IMR-90 (cell line): Measurements from ENCODE around the gene VMO1. TPM values are rescaled to one million over a fixed set of nuclear protein-coding genes. Genes with fewer than 3 reads are reported as not detected.

Experiments
- ATAC-seq: fragments of 200-7000 bp; cut with Tn5 transposase; 2 replicates; pipeline ENCODE4 v1.9.1; 2020; ENCODE audit warnings: low read depth, mild to moderate bottlenecking, moderate library complexity
- BruUV-seq: library from RNA; stranded (reverse); fragments of 400-500 nt; replicated peaks from 2 replicates; lab custom pipeline; 2021; lab: Mats Ljungman, UMichigan
- CTCF ChIA-PET: fragments of 300-600 bp; formaldehyde crosslinking; extraction: SDS; loops from one replicate; lab custom pipeline; 2021; ENCODE audit warnings: antibody characterized with exemption; lab: Yijun Ruan, JAX
- POLR2A ChIA-PET: fragments of 300-600 bp; sonication (Branson Sonifier 250); formaldehyde crosslinking; loops from one replicate; lab custom pipeline; 2022; ENCODE audit warnings: antibody characterized with exemption; ENCODE audit not compliant: unreplicated experiment; lab: Charles Lee
- DNase-seq: peaks from one replicate; pipeline ENCODE4 v3.0.0; 2013
- H2AFZ ChIP-seq: replicated peaks from 2 replicates; pipeline ENCODE3; 2013; ENCODE audit warnings: low read length, mild to moderate bottlenecking; ENCODE audit not compliant: poor library complexity
- H2AK5ac ChIP-seq: 2 replicates; pipeline ENCODE4 v1.6.1; 2013; ENCODE audit warnings: low read depth, low read length, inconsistent platforms
- H2AK9ac ChIP-seq: replicated peaks from 2 replicates; pipeline ENCODE3; 2013; ENCODE audit warnings: mild to moderate bottlenecking, low read depth, low read length, moderate library complexity; ENCODE audit not compliant: poor library complexity
- H2BK120ac ChIP-seq: 2 replicates; pipeline ENCODE4 v1.6.1; 2013; ENCODE audit warnings: low read depth, low read length, inconsistent platforms
- H2BK15ac ChIP-seq: 3 replicates; pipeline ENCODE4 v1.6.1; 2013; ENCODE audit warnings: low read depth, low read length, inconsistent platforms
- H2BK20ac ChIP-seq: 2 replicates; pipeline ENCODE4 v1.6.1; 2013; ENCODE audit warnings: low read depth, mild to moderate bottlenecking, inconsistent platforms, low read length, moderate library complexity
- H2BK5ac ChIP-seq: 2 replicates; pipeline ENCODE4 v1.6.1; 2013; ENCODE audit warnings: mild to moderate bottlenecking, low read depth, low read length, inconsistent platforms; ENCODE audit not compliant: poor library complexity, severe bottlenecking
- H3K14ac ChIP-seq: replicated peaks from 2 replicates; pipeline ENCODE4 v1.6.1; 2013; ENCODE audit warnings: low read depth, low read length, inconsistent platforms
- H3K18ac ChIP-seq: 2 replicates; pipeline ENCODE4 v1.6.1; 2013; ENCODE audit warnings: low read depth, low read length, control low read depth
- H3K23ac ChIP-seq: 2 replicates; pipeline ENCODE4 v1.6.1; 2013; ENCODE audit warnings: low read depth, low read length, inconsistent platforms
- H3K27ac ChIP-seq: 2 replicates; pipeline ENCODE4 v1.5.1; 2013; ENCODE audit warnings: mild to moderate bottlenecking, control low read depth, low read length; ENCODE audit not compliant: insufficient read depth
- H3K27me3 ChIP-seq: 2 replicates; pipeline ENCODE4 v1.6.1; 2013; ENCODE audit warnings: low read length; ENCODE audit not compliant: control insufficient read depth, insufficient read depth
- H3K36me3 ChIP-seq: 2 replicates; pipeline ENCODE4 v1.6.1; 2013; ENCODE audit warnings: low read length, mixed read lengths; ENCODE audit not compliant: control insufficient read depth, insufficient read depth
- H3K4ac ChIP-seq: 2 replicates; pipeline ENCODE4 v1.6.1; 2013; ENCODE audit warnings: low read depth, low read length, inconsistent platforms
- H3K4me1 ChIP-seq: 2 replicates; pipeline ENCODE4 v1.6.1; 2013; ENCODE audit warnings: low read length, mixed read lengths; ENCODE audit not compliant: control insufficient read depth, insufficient read depth
- H3K4me2 ChIP-seq: 2 replicates; pipeline ENCODE4 v1.6.1; 2013; ENCODE audit warnings: low read depth, mild to moderate bottlenecking, control low read depth, low read length, moderate library complexity
- H3K4me3 ChIP-seq: 2 replicates; pipeline ENCODE4 v1.5.1; 2013; ENCODE audit warnings: low read depth, mild to moderate bottlenecking, control low read depth, low read length, moderate library complexity; ENCODE audit not compliant: insufficient read depth
- H3K56ac ChIP-seq: 2 replicates; pipeline ENCODE4 v1.6.1; 2013; ENCODE audit warnings: low read length, inconsistent platforms; ENCODE audit not compliant: insufficient read depth; ENCODE audit errors: extremely low read depth
- H3K79me1 ChIP-seq, 2 experiments: 2 replicates each; pipeline ENCODE4 v1.6.1; 2013; ENCODE audit warnings: low read length in 2 of 2, inconsistent platforms in 1 of 2, low read depth in 1 of 2
- H3K9ac ChIP-seq: 2 replicates; pipeline ENCODE4 v1.6.1; 2013; ENCODE audit warnings: low read depth, low read length, control low read depth
- H3K9me1 ChIP-seq: 2 replicates; pipeline ENCODE4 v1.6.1; 2013; ENCODE audit warnings: low read length, inconsistent platforms; ENCODE audit not compliant: insufficient read depth
- H3K9me3 ChIP-seq: 2 replicates; pipeline ENCODE4 v1.6.1; 2013; ENCODE audit warnings: low read length; ENCODE audit not compliant: control insufficient read depth, insufficient read depth
- H4K20me1 ChIP-seq: 2 replicates; pipeline ENCODE4 v1.6.1; 2013; ENCODE audit warnings: low read length, inconsistent platforms; ENCODE audit not compliant: insufficient read depth
- H4K5ac ChIP-seq: 2 replicates; pipeline ENCODE4 v1.6.1; 2013; ENCODE audit warnings: mild to moderate bottlenecking, low read depth, low read length, control low read depth
- H4K8ac ChIP-seq, 2 experiments: 2 replicates each; pipeline ENCODE4 v1.6.1; 2013; ENCODE audit warnings: low read depth in 2 of 2, low read length in 2 of 2, control low read depth in 1 of 2, inconsistent platforms in 1 of 2
- H4K91ac ChIP-seq: 2 replicates; pipeline ENCODE4 v1.6.1; 2013; ENCODE audit warnings: low read depth, low read length, inconsistent platforms; ENCODE audit not compliant: insufficient read depth
- BHLHE40 ChIP-seq: fragments of 150-350 bp; IDR thresholded peaks from 2 replicates; pipeline ENCODE4 v1.6.1; 2016; ENCODE audit warnings: mild to moderate bottlenecking, low read depth, low read length
- CEBPB ChIP-seq: IDR thresholded peaks from 2 replicates; pipeline ENCODE4 v1.6.1; 2012; ENCODE audit warnings: low read depth, low read length, improper control_type of control experiment
- CHD1 ChIP-seq: IDR thresholded peaks from 2 replicates; pipeline ENCODE4 v1.6.1; 2012; ENCODE audit warnings: low read depth, low read length, improper control_type of control experiment
- FOS ChIP-seq: fragments of 150-350 bp; IDR thresholded peaks from 2 replicates; pipeline ENCODE4 v1.6.1; 2016; ENCODE audit warnings: low read depth, low read length
- MAFK ChIP-seq: IDR thresholded peaks from 2 replicates; pipeline ENCODE4 v1.6.1; 2012; ENCODE audit warnings: low read depth, low read length, improper control_type of control experiment
- MAZ ChIP-seq: IDR thresholded peaks from 2 replicates; pipeline ENCODE4 v1.6.1; 2012; ENCODE audit warnings: low read depth, mild to moderate bottlenecking, low read length, improper control_type of control experiment, moderate library complexity, borderline replicate concordance
- POLR2A ChIP-seq: IDR thresholded peaks from 2 replicates; pipeline ENCODE4 v1.6.1; 2012; ENCODE audit warnings: mild to moderate bottlenecking, low read depth, low read length
- RFX5 ChIP-seq: IDR thresholded peaks from 2 replicates; pipeline ENCODE4 v1.8.0; 2012; ENCODE audit warnings: low read depth, mild to moderate bottlenecking, low read length, moderate library complexity
- SMC3 ChIP-seq: fragments of 150-350 bp; IDR thresholded peaks from 2 replicates; pipeline ENCODE4 v1.6.1; 2016; ENCODE audit warnings: low read depth, mild to moderate bottlenecking, antibody characterized with exemption, low read length, moderate library complexity
- WGBS, 2 experiments: methylation state at CpG; one replicate each; pipeline versions ENCODE4 v1.1.5 to v1.1.7; 2013; ENCODE audit warnings: missing lambda C conversion rate in 2 of 2; ENCODE audit not compliant: insufficient read length in 1 of 2; ENCODE audit errors: extremely low coverage in 2 of 2; 5-methylcytosine and 5-hydroxymethylcytosine counted together
- dilution Hi-C: fragments of 300-500 bp; cut with HindIII; formaldehyde crosslinking; loops from one replicate; pipeline ENCODE4 v1.14.3; 2018; ENCODE audit warnings: low sequenced_read_pairs; ENCODE audit not compliant: unreplicated experiment
- in situ Hi-C: fragments of 300-500 bp; cut with MboI; formaldehyde crosslinking; loops from 3 replicates; pipeline ENCODE4 v1.14.3; 2019; ENCODE audit warnings: low sequenced_read_pairs, inconsistent platforms, mixed read lengths
- intact Hi-C: fragments of 100-400 bp; cut with micrococcal nuclease; formaldehyde crosslinking; loops from 2 replicates; pipeline ENCODE4 v1.10.0; 2022
- polyA plus RNA-seq, 3 experiments: library from polyadenylated mRNA; depleted of rRNA; stranded (reverse); fragments of >200 nt; gene quantifications; 2 replicates each; pipeline ENCODE4 v1.2.3, GENCODE V29; 2012; ENCODE audit warnings: low replicate concordance in 1 of 3
- total RNA-seq: library from RNA; depleted of rRNA; stranded (reverse); fragments of >200 nt; gene quantifications from 2 replicates; pipeline ENCODE4 v1.2.3, GENCODE V29; 2012
- TF ChIP-seq, protein P1 (sequence below): fragments of 150-350 bp; IDR thresholded peaks from 2 replicates; pipeline ENCODE4 v1.6.1; 2016; ENCODE audit warnings: low read depth, mild to moderate bottlenecking, low read length, moderate library complexity, borderline replicate concordance

The VMO1 gene
- total and polyA plus RNA-seq, 2 of the 4 experiments (the other 2 are of a cell fraction) = 0.14 TPM; not detected in 1

DNA sequence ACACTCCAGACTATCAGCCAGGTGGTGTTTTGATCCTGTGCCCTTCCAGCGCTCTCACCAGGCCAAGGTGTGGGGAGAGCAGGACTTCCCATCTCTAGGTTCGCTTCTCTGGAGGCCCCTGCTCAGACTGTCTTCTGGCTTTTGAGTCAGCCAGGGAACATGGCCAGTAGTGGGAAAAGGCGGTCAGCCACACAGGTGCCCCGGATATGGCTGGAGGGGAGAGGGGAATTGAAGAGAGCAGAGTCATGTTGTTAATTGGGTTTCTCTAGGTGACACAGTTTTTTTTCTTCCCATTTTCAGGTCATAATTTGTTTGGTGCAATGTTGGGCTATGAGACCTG lies 48.5 kb upstream of the VMO1 start:
- DNase-seq (no peak), ATAC-seq (no peak)
- 0 out of 2 replicates have a peak overlapping the region, but pooled peaks have one; percentile 95 for H3K4ac ChIP-seq
- no peak overlapping the region; the same call in 1 of the 2 replicates for H3K23ac ChIP-seq
- H2AK5ac ChIP-seq = 0 out of 2 replicates have a peak overlapping the region, but pooled peaks have one; percentile 97
- H3K4me3 ChIP-seq = peak overlapping the region; percentile 77; the same call in 1 of the 2 replicates
- H4K8ac ChIP-seq = peak overlapping the region in 1 of 2 experiments; percentile 55; a peak in 1 of 4 replicates
- no peak overlapping the region for H4K5ac ChIP-seq
- TF ChIP-seq FOS (no peak), MAZ (no peak), MAFK (no peak), BHLHE40 (no peak), CHD1 (no peak), SMC3 (no peak), RFX5 (no peak), CEBPB (no peak), POLR2A (no peak)
- TF ChIP-seq, protein P1, sequence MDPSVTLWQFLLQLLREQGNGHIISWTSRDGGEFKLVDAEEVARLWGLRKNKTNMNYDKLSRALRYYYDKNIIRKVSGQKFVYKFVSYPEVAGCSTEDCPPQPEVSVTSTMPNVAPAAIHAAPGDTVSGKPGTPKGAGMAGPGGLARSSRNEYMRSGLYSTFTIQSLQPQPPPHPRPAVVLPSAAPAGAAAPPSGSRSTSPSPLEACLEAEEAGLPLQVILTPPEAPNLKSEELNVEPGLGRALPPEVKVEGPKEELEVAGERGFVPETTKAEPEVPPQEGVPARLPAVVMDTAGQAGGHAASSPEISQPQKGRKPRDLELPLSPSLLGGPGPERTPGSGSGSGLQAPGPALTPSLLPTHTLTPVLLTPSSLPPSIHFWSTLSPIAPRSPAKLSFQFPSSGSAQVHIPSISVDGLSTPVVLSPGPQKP = no peak
- POLR2A ChIA-PET = no interaction called here
- dilution Hi-C loops (no loop called here), intact Hi-C loops (loop anchor here (1.0 kb wide), 1 partner anchor 48 kb away; no protein-coding TSS in a partner anchor), in situ Hi-C loops (no loop called here)
- BruUV-seq = no TSS peak
- peak overlapping the region; percentile 59; the same call in 1 of the 2 replicates for H3K14ac ChIP-seq
- H2BK120ac ChIP-seq = no peak overlapping the region
- no peak overlapping the region for H3K18ac ChIP-seq
- H3K27me3 ChIP-seq = no peaks in the 10 kb centered on the region
- H4K20me1 ChIP-seq = peaks cover 42% of the 10 kb centered on the region
- H3K4me1 ChIP-seq = peaks cover 7% of the 10 kb centered on the region
- no peak overlapping the region for H4K91ac ChIP-seq
- no peak overlapping the region for H2BK5ac ChIP-seq
- peak overlapping the region; percentile 93 for H3K4me2 ChIP-seq
- H2BK20ac ChIP-seq = no peak overlapping the region
- no peak overlapping the region for H2BK15ac ChIP-seq
- no CpG with 5 or more reads among the region's 4 CpGs for WGBS, 2 experiments
- H2AFZ ChIP-seq = no peak overlapping the region
- H3K9ac ChIP-seq = 0 out of 2 replicates have a peak overlapping the region, but pooled peaks have one; percentile 69
- H3K9me3 ChIP-seq = no peaks in the 10 kb centered on the region
- peak overlapping the region; percentile 99 for H2AK9ac ChIP-seq
- peaks cover 5% of the 10 kb centered on the region; the same call in 1 of the 2 replicates for H3K36me3 ChIP-seq
- CTCF ChIA-PET = no interaction called here
- H3K56ac ChIP-seq = no peak overlapping the region
- peaks cover 31% of the 10 kb centered on the region for H3K9me1 ChIP-seq
- H3K79me1 ChIP-seq = peaks cover 25 to 59% of the 10 kb centered on the region in 2 experiments
- peak overlapping the region; percentile 81 for H3K27ac ChIP-seq
